Retinal pigment epithelial cell (primary cell): ENCODE results near the gene CPNE2.
"Not testable (repeated sequence)": the region's sequence is repeated elsewhere in the genome, so short reads cannot be mapped to it uniquely, and the experiment has no call there.

Experiments used
- DNase-seq: peaks from one replicate; pipeline ENCODE4 v3.0.0-alpha.2; 2010; ENCODE audit warnings: low read depth
- H3K4me3 ChIP-seq: 2 replicates; pipeline ENCODE4 v1.5.1; 2011; ENCODE audit warnings: mild to moderate bottlenecking, low read length, control low read depth, moderate library complexity
- TF ChIP-seq, protein P1 (sequence below): conservative IDR thresholded peaks from 2 replicates; pipeline ENCODE4 v1.5.1; 2011; ENCODE audit warnings: low read depth, low read length, control low read depth, inconsistent platforms

Gene CPNE2

DNA sequence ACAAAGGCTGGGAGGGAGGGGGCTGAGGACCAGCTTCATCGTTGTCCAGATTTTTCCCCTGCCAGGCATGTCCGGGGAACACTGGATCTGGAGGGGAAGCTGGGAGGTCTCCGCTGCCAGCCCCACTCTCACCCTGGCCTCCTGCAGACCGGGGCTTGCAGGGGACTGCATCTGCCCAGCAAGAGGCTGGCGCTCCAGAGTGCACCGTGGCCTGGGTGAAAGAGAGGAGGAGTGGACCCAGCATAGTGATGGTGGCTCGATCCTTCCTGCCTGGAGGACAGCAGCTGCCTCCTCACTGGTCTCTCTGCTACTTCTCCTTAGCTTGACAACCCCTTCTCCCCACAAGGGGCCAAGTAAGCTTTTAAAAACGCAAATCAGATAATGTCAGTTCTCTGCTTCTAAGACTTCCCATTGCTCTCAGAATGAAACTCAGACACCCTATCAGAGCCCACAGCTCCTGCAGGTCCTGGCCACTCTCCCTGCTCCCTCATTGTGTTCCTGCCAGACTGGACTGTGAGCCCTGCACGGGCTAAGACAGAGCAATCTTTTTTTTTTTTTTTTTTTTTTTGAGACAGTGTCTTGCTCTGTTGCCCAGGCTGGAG is 15.0 kb downstream of the CPNE2 start:
- DNase-seq, result no peak
- TF ChIP-seq, protein P1, sequence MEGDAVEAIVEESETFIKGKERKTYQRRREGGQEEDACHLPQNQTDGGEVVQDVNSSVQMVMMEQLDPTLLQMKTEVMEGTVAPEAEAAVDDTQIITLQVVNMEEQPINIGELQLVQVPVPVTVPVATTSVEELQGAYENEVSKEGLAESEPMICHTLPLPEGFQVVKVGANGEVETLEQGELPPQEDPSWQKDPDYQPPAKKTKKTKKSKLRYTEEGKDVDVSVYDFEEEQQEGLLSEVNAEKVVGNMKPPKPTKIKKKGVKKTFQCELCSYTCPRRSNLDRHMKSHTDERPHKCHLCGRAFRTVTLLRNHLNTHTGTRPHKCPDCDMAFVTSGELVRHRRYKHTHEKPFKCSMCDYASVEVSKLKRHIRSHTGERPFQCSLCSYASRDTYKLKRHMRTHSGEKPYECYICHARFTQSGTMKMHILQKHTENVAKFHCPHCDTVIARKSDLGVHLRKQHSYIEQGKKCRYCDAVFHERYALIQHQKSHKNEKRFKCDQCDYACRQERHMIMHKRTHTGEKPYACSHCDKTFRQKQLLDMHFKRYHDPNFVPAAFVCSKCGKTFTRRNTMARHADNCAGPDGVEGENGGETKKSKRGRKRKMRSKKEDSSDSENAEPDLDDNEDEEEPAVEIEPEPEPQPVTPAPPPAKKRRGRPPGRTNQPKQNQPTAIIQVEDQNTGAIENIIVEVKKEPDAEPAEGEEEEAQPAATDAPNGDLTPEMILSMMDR, result no peak
- no peak overlapping the region for H3K4me3 ChIP-seq

DNA sequence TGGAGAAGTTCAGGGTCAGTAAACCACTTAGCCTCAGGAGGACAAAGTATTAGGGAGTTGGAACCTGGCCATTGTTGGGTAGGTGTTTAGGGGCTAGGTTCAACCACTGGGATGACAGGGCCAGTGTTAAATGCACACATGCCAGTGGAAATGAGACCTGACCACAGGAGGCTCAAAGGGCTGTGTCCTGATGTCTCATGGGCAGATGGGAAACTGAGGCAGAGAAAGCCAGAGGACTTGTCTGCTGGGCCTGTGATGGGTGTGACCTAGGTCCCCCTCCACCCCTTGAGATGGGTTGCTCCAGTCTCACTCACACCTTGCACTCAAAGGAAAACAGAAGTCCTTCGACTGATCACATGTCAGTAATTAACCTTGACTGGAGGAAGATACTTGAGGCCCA is 16.0 kb downstream of the CPNE2 start:
- TF ChIP-seq, protein P1, result no peak
- DNase-seq, result no peak
- no peak overlapping the region for H3K4me3 ChIP-seq

DNA sequence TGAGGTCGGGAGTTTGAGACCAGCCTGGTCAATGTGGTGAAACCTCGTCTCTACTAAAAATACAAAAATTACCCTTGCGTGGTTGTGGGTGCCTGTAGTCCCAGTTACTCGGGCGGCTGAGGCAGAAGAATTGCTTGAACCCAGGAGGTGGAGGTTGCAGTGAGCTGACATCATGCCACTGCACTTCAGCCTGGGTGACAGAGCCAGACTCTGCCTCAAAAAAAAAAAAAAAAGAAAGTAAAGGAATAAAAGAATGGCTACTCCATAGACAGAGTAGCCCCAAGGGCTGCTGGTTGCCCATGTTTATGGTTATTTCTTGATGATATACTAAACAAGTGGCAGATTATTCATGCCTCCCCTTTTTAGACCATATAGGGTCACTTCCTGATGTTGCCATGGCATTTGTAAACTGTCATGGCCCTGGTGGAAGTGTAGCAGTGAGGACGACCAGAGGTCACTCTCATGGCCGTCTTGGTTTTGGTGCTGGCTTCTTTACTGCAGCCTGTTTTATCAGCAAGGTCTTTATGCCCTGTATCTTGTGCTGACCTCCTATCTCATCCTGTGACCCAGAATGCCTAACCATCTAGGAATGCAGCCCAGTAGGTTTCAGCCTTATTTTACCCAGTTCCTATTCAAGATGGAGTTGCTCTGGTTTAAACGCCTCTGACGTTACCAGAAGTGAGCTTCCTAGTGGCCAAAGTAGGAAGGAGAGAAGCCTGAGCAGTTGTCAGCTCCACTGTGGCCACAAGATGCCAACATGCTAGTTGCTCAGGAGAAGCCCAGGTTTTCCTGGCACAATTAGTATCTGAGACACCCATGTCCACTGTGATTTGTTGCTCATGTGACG is 17.1 kb downstream of the CPNE2 start:
- not testable (repeated sequence) for DNase-seq, H3K4me3 ChIP-seq

DNA sequence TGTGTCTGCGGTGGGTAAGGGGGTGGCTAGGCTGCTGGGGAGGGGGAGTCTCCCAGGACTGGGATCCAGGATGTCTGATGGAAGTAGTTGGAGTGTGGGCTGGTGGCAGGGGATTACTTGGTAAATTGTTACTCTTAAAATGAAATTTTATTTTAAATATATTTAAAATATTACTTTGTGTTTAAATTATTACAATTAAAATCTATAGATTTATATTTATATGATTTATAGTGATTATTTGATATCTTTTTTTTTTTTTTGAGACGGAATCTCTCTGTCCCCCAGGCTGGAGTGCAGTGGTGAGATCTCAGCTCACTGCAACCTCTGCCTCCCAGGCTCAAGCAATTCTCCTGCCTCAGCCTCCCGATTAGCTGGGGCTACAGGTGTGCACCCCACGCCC is 18.6 kb downstream of the CPNE2 start:
- no peak overlapping the region for H3K4me3 ChIP-seq
- TF ChIP-seq, protein P1, result no peak
- no peak for DNase-seq

DNA sequence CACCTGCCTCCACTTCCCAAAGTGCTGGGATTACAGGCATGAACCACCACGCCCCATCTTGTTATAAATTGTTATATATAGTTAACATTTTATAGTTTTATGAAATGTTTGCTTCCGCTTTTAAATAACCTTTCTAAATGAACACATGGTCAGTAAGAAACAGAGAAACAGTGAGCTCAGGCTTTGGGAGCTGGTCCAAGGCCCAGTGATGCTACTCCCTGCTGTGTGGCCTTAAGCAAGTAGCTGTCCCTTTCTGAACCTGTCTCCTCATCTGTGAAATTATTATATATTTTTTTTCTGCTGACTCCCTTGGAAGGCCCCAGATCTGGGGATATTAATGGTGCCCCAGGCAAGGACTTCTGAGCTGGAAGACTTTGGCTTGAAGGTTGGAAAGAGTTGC is 19.0 kb downstream of the CPNE2 start:
- TF ChIP-seq, protein P1, result no peak
- H3K4me3 ChIP-seq, result no peak overlapping the region
- DNase-seq, result no peak

DNA sequence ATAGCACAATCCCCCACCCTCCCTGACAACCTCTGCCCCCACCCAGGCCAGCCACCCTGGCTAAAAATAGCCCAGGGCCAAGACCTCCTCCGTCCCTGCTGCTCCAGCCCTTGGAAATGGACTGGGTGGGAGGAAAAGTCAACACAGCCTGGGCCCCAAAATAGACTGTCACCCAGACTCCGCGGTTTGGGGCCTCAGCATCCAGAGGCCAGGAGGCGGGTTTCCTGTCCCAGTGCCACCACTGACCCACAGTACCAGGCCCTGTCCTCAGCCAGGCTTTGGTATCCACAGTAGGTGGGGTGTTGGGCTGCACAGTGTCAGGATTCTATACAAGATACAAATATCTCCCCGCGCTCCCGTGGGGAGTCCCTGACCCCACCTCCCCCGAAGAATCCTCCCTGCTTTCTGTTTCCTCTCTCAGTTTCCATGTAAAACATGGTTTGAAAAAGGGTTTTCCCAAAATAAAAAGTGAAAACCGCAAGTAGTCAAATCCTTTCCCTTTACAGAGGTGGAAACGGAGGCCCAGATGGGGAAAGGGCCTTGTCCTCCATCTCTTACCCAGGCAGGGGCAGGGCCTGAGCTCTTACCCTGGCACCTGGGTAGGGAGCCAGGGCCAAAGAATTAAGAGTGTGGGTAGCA is 20.1 kb downstream of the CPNE2 start:
- H3K4me3 ChIP-seq, result no peak overlapping the region
- TF ChIP-seq, protein P1, result no peak
- no peak for DNase-seq

DNA sequence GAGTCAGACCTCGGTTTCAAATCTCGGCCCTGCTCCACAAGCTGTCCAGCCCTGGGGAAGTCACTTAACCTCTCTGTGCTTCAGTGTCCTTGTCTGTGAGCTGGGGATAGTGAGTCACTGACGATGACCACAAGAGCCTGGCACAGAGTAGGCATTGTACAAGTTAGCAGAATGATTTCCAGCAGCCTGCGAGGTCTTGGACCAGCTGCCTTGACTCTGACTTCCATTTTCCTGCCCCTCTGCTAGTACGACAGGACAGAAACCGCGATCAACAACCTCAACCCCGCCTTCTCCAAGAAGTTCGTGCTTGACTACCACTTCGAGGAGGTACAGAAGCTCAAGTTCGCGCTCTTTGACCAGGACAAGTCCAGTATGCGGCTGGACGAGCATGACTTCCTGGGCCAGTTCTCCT is 20.7 kb downstream of the CPNE2 start:
- TF ChIP-seq, protein P1, result no peak
- H3K4me3 ChIP-seq, result no peak overlapping the region
- DNase-seq, result no peak
